Kidney (tissue), 14 donors: Measurements from ENCODE around the gene MED10. TPM values are rescaled to one million over a fixed set of nuclear protein-coding genes. Genes with fewer than 3 reads are reported as not detected.

Source experiments
- DNase-seq, 5 donors: peaks; one replicate each; pipeline ENCODE4 v3.0.0-alpha.2; 2013 to 2020
- FAIRE-seq: peaks from 2 replicates; lab custom pipeline; 2012; peaks lifted over from hg19 to GRCh38; lab: Jason Lieb, UNC
- H3K27ac ChIP-seq, 2 donors: one replicate each; pipeline ENCODE4 v1.7.0; 2013; ENCODE audit warnings: low read depth in 2 of 2, low read length in 2 of 2, inconsistent platforms in 1 of 2
- H3K27me3 ChIP-seq: one replicate; pipeline ENCODE4 v1.7.1; 2013; ENCODE audit warnings: low read length, inconsistent platforms; ENCODE audit not compliant: control insufficient read depth, insufficient read depth
- H3K36me3 ChIP-seq, 3 donors: one replicate each; pipeline versions ENCODE4 v1.7.0 to v1.7.1; 2013; ENCODE audit warnings: low read length in 3 of 3, control low read depth in 1 of 3, inconsistent platforms in 1 of 3; ENCODE audit not compliant: insufficient read depth in 3 of 3, control insufficient read depth in 2 of 3
- H3K4me1 ChIP-seq, 3 donors: one replicate each; pipeline versions ENCODE4 v1.7.0 to v1.7.1; 2013; ENCODE audit warnings: low read length in 3 of 3, inconsistent platforms in 1 of 3, low read depth in 1 of 3; ENCODE audit not compliant: control insufficient read depth in 2 of 3, insufficient read depth in 2 of 3
- H3K4me3 ChIP-seq, 3 donors: one replicate each; pipeline versions ENCODE4 v1.7.0 to v1.8.1; 2013; ENCODE audit warnings: low read length in 3 of 3, control low read depth in 1 of 3, inconsistent platforms in 1 of 3
- H3K9ac ChIP-seq, 3 donors: one replicate each; pipeline versions ENCODE4 v1.7.0 to v1.7.1; 2013; ENCODE audit warnings: low read length in 3 of 3, control low read depth in 1 of 3, inconsistent platforms in 1 of 3
- H3K9me3 ChIP-seq, 3 donors: one replicate each; pipeline versions ENCODE4 v1.7.0 to v1.7.1; 2013; ENCODE audit warnings: low read length in 3 of 3, control low read depth in 1 of 3, inconsistent platforms in 1 of 3; ENCODE audit not compliant: control insufficient read depth in 2 of 3, insufficient read depth in 1 of 3
- CTCF ChIP-seq: IDR thresholded peaks from 3 replicates; pipeline ENCODE4 v1.5.1; 2012; ENCODE audit warnings: mild to moderate bottlenecking, moderate library complexity, borderline replicate concordance; ENCODE audit not compliant: insufficient read depth; ENCODE audit errors: extremely low read depth
- intact Hi-C: fragments of 100-400 bp; cut with DNase I; formaldehyde crosslinking; loops from one replicate; pipeline ENCODE4 v1.11.1; 2022
- polyA plus RNA-seq: library from polyadenylated mRNA; stranded (reverse); fragments of 350-450 nt; fragmentation: Illumina TruSeq; extraction: RNeasy Lipid Tissue Mini Kit (QIAGEN cat#74804); gene quantifications from one replicate; pipeline ENCODE4 v1.2.3, GENCODE V29; 2014; ENCODE audit warnings: low read depth, low replicate concordance; ENCODE audit not compliant: insufficient read depth
- total RNA-seq: library from RNA; stranded (reverse); fragmentation: NEBNext Ultra II Directional; extraction: Animal tissue kit (Norgen Biotek cat#: 25700); gene quantifications from one replicate; pipeline ENCODE4 v1.2.1, GENCODE V29; 2021
- donor health status: control.
- donor health status: control.
- donor health status: control.
- donor health status: control.
- donor health status: control.
- donor health status: DM: yes; HTN: yes; CAD: no.
- donor health status: Normal renal cell carcinoma (clear cell type).

MED10 gene
- total and polyA plus RNA-seq, 2 donors from 2014 or later = 25.9 to 32.3 TPM

- no peak for TF ChIP-seq CTCF
- H3K4me3 ChIP-seq = peak overlapping the region; percentile 90 to 95 (median 91)
- peaks cover 8 to 26% (median 22%) of the 10 kb centered on the region in 3 donors for H3K36me3 ChIP-seq
- FAIRE-seq = no peak
- H3K27me3 ChIP-seq = no peaks in the 10 kb centered on the region
- H3K9me3 ChIP-seq = no peaks in the 10 kb centered on the region
- peak overlapping the region; percentile 56 to 80 (median 68) for H3K9ac ChIP-seq
- H3K4me1 ChIP-seq = peaks cover 0 to 8% (median 5%) of the 10 kb centered on the region in 3 donors
- intact Hi-C loops = no loop called here
- DNase-seq = no peak
- no peak overlapping the region for H3K27ac ChIP-seq
Observed at GRCh38 chr5:6377582-6377904, 804 bp downstream of the MED10 start.

GRCh38 chr5:6376974-6377520, 1.3 kb downstream of the MED10 start:
- H3K27ac ChIP-seq = no peak overlapping the region
- no peak for DNase-seq
- peak overlapping the region in 2 of 3 donors; percentile 56 to 68 for H3K9ac ChIP-seq

GRCh38 chr5:6373081-6373846, 5.1 kb downstream of the MED10 start:
- intact Hi-C loops = no loop called here

More at GRCh38 chr5:6376974-6377520, 1.3 kb downstream of the MED10 start:
- intact Hi-C loops = no loop called here
- peaks cover 0 to 8% (median 5%) of the 10 kb centered on the region in 3 donors for H3K4me1 ChIP-seq
- no peaks in the 10 kb centered on the region for H3K27me3 ChIP-seq
- H3K4me3 ChIP-seq = peak overlapping the region; percentile 90 to 95 (median 91)
- no peak for TF ChIP-seq CTCF
- FAIRE-seq = no peak
- H3K9me3 ChIP-seq = no peaks in the 10 kb centered on the region
- peaks cover 8 to 31% (median 26%) of the 10 kb centered on the region in 3 donors for H3K36me3 ChIP-seq

More at GRCh38 chr5:6373081-6373846, 5.1 kb downstream of the MED10 start:
- no peak for TF ChIP-seq CTCF
- H3K4me3 ChIP-seq = no peak overlapping the region
- no peak overlapping the region for H3K9ac ChIP-seq
- H3K27me3 ChIP-seq = no peaks in the 10 kb centered on the region
- H3K4me1 ChIP-seq = peaks cover 0 to 8% (median 5%) of the 10 kb centered on the region in 3 donors
- no peaks in the 10 kb centered on the region for H3K9me3 ChIP-seq
- no peak overlapping the region for H3K27ac ChIP-seq
- FAIRE-seq = no peak
- H3K36me3 ChIP-seq = peaks cover 10 to 51% (median 38%) of the 10 kb centered on the region in 3 donors
- no peak for DNase-seq
